Measurements from ENCODE around the gene ACTG1. TPM values are rescaled to one million over a fixed set of nuclear protein-coding genes. Genes with fewer than 3 reads are reported as not detected.

The ACTG1 gene
- total RNA-seq, 1 experiment from 2014 or later = 2,327 TPM

DNA sequence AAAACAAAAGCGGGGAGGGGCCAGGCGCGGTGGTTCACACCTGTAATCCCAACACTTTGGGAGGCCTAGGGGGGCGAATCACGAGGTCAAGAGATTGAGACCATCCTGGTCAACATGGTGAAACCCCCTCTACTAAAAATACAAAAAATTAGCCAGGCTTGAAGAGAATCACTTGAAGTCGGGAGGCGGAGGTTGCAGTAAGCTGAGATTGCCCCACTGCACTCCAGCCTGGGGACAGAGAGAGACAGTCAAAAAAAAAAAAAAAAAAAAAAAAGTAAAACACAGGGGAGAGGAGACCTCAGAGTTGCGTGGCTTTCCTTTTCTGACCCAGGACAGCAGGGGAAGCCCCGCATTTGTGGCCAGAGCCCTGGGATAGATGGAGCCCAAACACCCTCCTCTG lies 19.9 kb downstream of the ACTG1 start:
- Mint-ChIP-seq H3K9me3 (ENCODE audit: low read depth, unreplicated experiment) (no peaks in the 10 kb centered on the region), H3K4me3 (ENCODE audit: low read depth, unreplicated experiment) (no peak overlapping the region), H3K36me3 (ENCODE audit: insufficient read depth, unreplicated experiment) (peaks cover 8% of the 10 kb centered on the region), H3K27ac (ENCODE audit: unreplicated experiment) (no peak overlapping the region), H3K27me3 (ENCODE audit: unreplicated experiment) (peaks cover 46% of the 10 kb centered on the region), H3K4me1 (ENCODE audit: low read depth, unreplicated experiment) (peaks cover 9% of the 10 kb centered on the region)
- intact Hi-C loops (cut with micrococcal nuclease; ENCODE audit: unreplicated experiment) = no loop called here
- BruUV-seq (replicated peaks) = no TSS peak
- no peak for DNase-seq
- CTCF ChIA-PET = interaction anchor here (0.6 kb wide), 1 partner anchor 8 kb away, joined by 3 read pairs; no protein-coding TSS in a partner anchor
- TF ChIP-seq, protein P1, sequence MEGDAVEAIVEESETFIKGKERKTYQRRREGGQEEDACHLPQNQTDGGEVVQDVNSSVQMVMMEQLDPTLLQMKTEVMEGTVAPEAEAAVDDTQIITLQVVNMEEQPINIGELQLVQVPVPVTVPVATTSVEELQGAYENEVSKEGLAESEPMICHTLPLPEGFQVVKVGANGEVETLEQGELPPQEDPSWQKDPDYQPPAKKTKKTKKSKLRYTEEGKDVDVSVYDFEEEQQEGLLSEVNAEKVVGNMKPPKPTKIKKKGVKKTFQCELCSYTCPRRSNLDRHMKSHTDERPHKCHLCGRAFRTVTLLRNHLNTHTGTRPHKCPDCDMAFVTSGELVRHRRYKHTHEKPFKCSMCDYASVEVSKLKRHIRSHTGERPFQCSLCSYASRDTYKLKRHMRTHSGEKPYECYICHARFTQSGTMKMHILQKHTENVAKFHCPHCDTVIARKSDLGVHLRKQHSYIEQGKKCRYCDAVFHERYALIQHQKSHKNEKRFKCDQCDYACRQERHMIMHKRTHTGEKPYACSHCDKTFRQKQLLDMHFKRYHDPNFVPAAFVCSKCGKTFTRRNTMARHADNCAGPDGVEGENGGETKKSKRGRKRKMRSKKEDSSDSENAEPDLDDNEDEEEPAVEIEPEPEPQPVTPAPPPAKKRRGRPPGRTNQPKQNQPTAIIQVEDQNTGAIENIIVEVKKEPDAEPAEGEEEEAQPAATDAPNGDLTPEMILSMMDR (IDR thresholded peaks at IDR 0.05; ENCODE audit: unreplicated experiment) = no peak

DNA sequence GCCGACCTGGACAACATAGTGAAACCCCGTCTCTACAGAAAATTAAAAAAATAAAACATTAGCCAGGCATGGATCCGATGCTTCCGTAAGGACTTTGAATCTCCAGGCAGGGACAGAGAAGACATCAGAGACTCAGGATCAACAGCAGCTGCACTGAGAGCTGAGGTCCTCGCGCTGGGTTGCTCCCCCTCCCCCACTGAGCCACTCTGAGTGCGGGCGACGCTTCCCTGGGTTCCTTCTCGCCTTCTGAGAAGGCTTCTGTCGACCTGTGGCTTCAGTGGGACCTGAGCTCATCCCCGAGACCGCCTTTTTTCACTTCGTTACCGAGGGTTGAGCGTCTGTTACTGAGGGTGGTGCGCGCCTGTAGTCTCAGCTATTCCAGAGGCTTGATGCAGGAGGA lies 20.4 kb downstream of the ACTG1 start:
- no TSS peak for BruUV-seq (replicated peaks)
- Mint-ChIP-seq H3K36me3 (ENCODE audit: insufficient read depth, unreplicated experiment) (peaks cover 9% of the 10 kb centered on the region), H3K4me3 (ENCODE audit: low read depth, unreplicated experiment) (no peak overlapping the region), H3K27me3 (ENCODE audit: unreplicated experiment) (peaks cover 46% of the 10 kb centered on the region), H3K4me1 (ENCODE audit: low read depth, unreplicated experiment) (peaks cover 9% of the 10 kb centered on the region), H3K9me3 (ENCODE audit: low read depth, unreplicated experiment) (no peaks in the 10 kb centered on the region), H3K27ac (ENCODE audit: unreplicated experiment) (no peak overlapping the region)
- DNase-seq = no peak
- CTCF ChIA-PET = interaction anchor here (0.6 kb wide), 1 partner anchor 8 kb away, joined by 3 read pairs; no protein-coding TSS in a partner anchor
- TF ChIP-seq, protein P1 (IDR thresholded peaks at IDR 0.05; ENCODE audit: unreplicated experiment) = no peak
- intact Hi-C loops (cut with micrococcal nuclease; ENCODE audit: unreplicated experiment) = no loop called here

DNA sequence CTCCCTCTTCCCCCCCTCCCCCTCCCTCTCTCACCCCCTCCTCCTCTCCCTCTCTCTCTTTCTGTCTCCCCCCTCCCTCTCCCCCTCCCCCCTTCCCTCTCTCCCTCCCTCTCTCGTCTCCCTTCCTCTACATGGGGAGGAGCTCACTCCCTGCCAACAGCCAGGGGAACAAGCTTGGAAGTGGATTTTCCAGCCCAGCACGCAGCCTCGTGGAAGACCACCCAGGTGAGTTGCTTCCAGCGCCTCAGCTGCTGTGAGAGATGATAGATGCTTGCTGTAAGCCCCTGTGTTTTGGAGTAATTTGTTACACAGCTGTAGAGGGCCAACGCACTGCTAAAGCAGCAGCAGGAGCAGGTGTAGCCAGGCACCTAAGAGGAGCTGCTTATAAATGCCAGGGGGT lies 20.8 kb downstream of the ACTG1 start:
- no peak overlapping the region for H3K4me3 Mint-ChIP-seq (ENCODE audit: low read depth, unreplicated experiment)
- DNase-seq = no peak
- H3K4me1 Mint-ChIP-seq (ENCODE audit: low read depth, unreplicated experiment) = peaks cover 9% of the 10 kb centered on the region
- H3K36me3 Mint-ChIP-seq (ENCODE audit: insufficient read depth, unreplicated experiment) = peaks cover 12% of the 10 kb centered on the region
- H3K9me3 Mint-ChIP-seq (ENCODE audit: low read depth, unreplicated experiment) = no peaks in the 10 kb centered on the region
- TF ChIP-seq, protein P1 (IDR thresholded peaks at IDR 0.05; ENCODE audit: unreplicated experiment) = no peak
- BruUV-seq (replicated peaks) = no TSS peak
- intact Hi-C loops (cut with micrococcal nuclease; ENCODE audit: unreplicated experiment) = no loop called here
- H3K27me3 Mint-ChIP-seq (ENCODE audit: unreplicated experiment) = peaks cover 46% of the 10 kb centered on the region
- no peak overlapping the region for H3K27ac Mint-ChIP-seq (ENCODE audit: unreplicated experiment)
- CTCF ChIA-PET = interaction anchor here (0.7 kb wide), 1 partner anchor 75 kb away, joined by 4 read pairs; no protein-coding TSS in a partner anchor

DNA sequence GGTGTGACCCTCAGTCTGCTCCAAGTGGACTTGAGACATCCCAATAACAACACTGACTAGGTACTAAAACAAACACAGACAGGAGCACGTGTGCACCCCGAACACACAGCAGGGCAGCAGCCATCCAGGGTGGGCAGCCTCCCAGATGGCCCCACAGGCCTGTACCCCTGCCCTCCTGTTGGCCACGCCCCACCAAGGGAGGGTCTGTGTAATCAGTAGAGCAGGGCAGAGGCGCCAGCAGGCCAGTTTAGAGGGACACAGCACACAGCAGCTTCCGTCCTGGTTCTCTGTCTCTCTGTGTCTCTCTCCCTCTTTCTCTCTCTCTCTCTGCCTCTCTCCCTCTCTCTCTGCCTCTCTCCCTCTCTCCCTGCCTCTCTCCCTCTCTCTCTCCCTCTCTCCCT lies 21.4 kb downstream of the ACTG1 start:
- no peak overlapping the region for H3K27ac Mint-ChIP-seq (ENCODE audit: unreplicated experiment)
- no peak for DNase-seq
- CTCF ChIA-PET = interaction anchor here (0.7 kb wide), 1 partner anchor 74 kb away, joined by 4 read pairs; no protein-coding TSS in a partner anchor
- BruUV-seq (replicated peaks) = no TSS peak
- TF ChIP-seq, protein P1 (IDR thresholded peaks at IDR 0.05; ENCODE audit: unreplicated experiment) = no peak
- peaks cover 9% of the 10 kb centered on the region for H3K4me1 Mint-ChIP-seq (ENCODE audit: low read depth, unreplicated experiment)
- intact Hi-C loops (cut with micrococcal nuclease; ENCODE audit: unreplicated experiment) = no loop called here
- H3K4me3 Mint-ChIP-seq (ENCODE audit: low read depth, unreplicated experiment) = no peak overlapping the region
- H3K9me3 Mint-ChIP-seq (ENCODE audit: low read depth, unreplicated experiment) = no peaks in the 10 kb centered on the region
- peaks cover 12% of the 10 kb centered on the region for H3K36me3 Mint-ChIP-seq (ENCODE audit: insufficient read depth, unreplicated experiment)
- H3K27me3 Mint-ChIP-seq (ENCODE audit: unreplicated experiment) = peaks cover 46% of the 10 kb centered on the region

All from Calu3 (cell line).